WTC11 (cell line): ENCODE results near the gene POLR3B.

ENCODE experiments used
- ARID4B ChIP-seq: sonication (generic); formaldehyde crosslinking; IDR thresholded peaks from 2 replicates; pipeline ENCODE4 v1.8.0; 2023; ENCODE audit warnings: missing genetic modification reagents, mild to moderate bottlenecking, borderline replicate concordance
- CREB1 ChIP-seq: sonication (generic); formaldehyde crosslinking; IDR thresholded peaks from 2 replicates; pipeline ENCODE4 v1.8.0; 2023; ENCODE audit warnings: mild to moderate bottlenecking, missing genetic modification reagents
- CTCF ChIP-seq: fragments of 200-600 bp; IDR thresholded peaks from 2 replicates; pipeline ENCODE4 v1.8.0; 2022; ENCODE audit warnings: antibody characterized with exemption
- E2F1 ChIP-seq: sonication (generic); formaldehyde crosslinking; IDR thresholded peaks from 2 replicates; pipeline ENCODE4 v1.8.0; 2022; ENCODE audit warnings: mild to moderate bottlenecking, missing genetic modification reagents
- FOXK1 ChIP-seq: sonication (generic); formaldehyde crosslinking; IDR thresholded peaks from 2 replicates; pipeline ENCODE4 v1.8.0; 2022; ENCODE audit warnings: mild to moderate bottlenecking, moderate library complexity, missing genetic modification reagents
- FOXP4 ChIP-seq: sonication (generic); formaldehyde crosslinking; IDR thresholded peaks from 2 replicates; pipeline ENCODE4 v1.8.0; 2022; ENCODE audit warnings: mild to moderate bottlenecking, missing genetic modification reagents
- NFYB ChIP-seq: sonication (generic); formaldehyde crosslinking; conservative IDR thresholded peaks from 2 replicates; pipeline ENCODE4 v1.8.0; 2022; ENCODE audit warnings: low read depth, missing genetic modification reagents
- ZNF263 ChIP-seq: sonication (generic); formaldehyde crosslinking; IDR thresholded peaks from 2 replicates; pipeline ENCODE4 v1.8.1; 2022; ENCODE audit warnings: low read depth, mild to moderate bottlenecking, moderate library complexity, missing genetic modification reagents

GRCh38 chr12:106431839-106432411 lies 74.4 kb downstream of the POLR3B start:
- no peak for TF ChIP-seq FOXP4
- TF ChIP-seq CTCF: no peak
- TF ChIP-seq NFYB (CRISPR knock-in tag): no peak
- no peak for TF ChIP-seq CREB1
- no peak for TF ChIP-seq E2F1 (CRISPR knock-in tag)
- no peak for TF ChIP-seq FOXK1 (CRISPR knock-in tag)
- TF ChIP-seq ZNF263 (CRISPR knock-in tag): no peak
- no peak for TF ChIP-seq ARID4B (CRISPR knock-in tag)
